K562 (cell line): Measurements from ENCODE around the gene EDRF1. TPM values are rescaled to one million over a fixed set of nuclear protein-coding genes. Genes with fewer than 3 reads are reported as not detected.
A peak's percentile ranks its signal among the peaks of the same experiment; 100 is the strongest.

Experiments used
- ADNP ChIP-seq: fragments of 200-800 bp; sonication (Bioruptor generic); IDR thresholded peaks from 2 replicates; pipeline ENCODE4 v1.6.1; 2016; ENCODE audit warnings: missing genetic modification characterization, missing compliant biosample characterization
- CHD7 ChIP-seq: fragments of 200-600 bp; sonication (generic); IDR thresholded peaks from one replicate; pipeline ENCODE4 v1.6.1; 2012; ENCODE audit warnings: mild to moderate bottlenecking, low read depth, low read length, inconsistent platforms
- CREM ChIP-seq: IDR thresholded peaks from 2 replicates; pipeline ENCODE4 v1.6.1; 2014; ENCODE audit warnings: antibody characterized with exemption, low read depth
- E2F3 ChIP-seq: fragments of 250-450 bp; sonication (Bioruptor Pico); IDR thresholded peaks from 2 replicates; pipeline ENCODE4 v1.4.0; 2020; ENCODE audit warnings: mild to moderate bottlenecking
- E2F4 ChIP-seq: sonication (generic); formaldehyde crosslinking; IDR thresholded peaks from 2 replicates; pipeline ENCODE4 v1.8.0; 2022; ENCODE audit warnings: mild to moderate bottlenecking, low read depth, missing genetic modification reagents
- EGR1 ChIP-seq: fragments of 450-650 bp; conservative IDR thresholded peaks from 2 replicates; pipeline ENCODE4 v1.6.1; 2017; ENCODE audit warnings: mild to moderate bottlenecking
- GMEB1 ChIP-seq: fragments of 250-450 bp; sonication (Bioruptor Pico); IDR thresholded peaks from 2 replicates; pipeline ENCODE4 v1.4.0; 2020; ENCODE audit warnings: mild to moderate bottlenecking
- L3MBTL2 ChIP-seq: fragments of 450-650 bp; IDR thresholded peaks from 2 replicates; pipeline ENCODE4 v1.6.1; 2016; ENCODE audit warnings: mild to moderate bottlenecking, moderate library complexity
- POLR2AphosphoS2 ChIP-seq: IDR thresholded peaks from 2 replicates; pipeline ENCODE4 v1.6.1; 2012; ENCODE audit warnings: low read length, improper control_type of control experiment
- TFAM ChIP-seq: fragments of 250-450 bp; sonication (Bioruptor Pico); conservative IDR thresholded peaks from 2 replicates; pipeline ENCODE4 v1.5.0; 2021; ENCODE audit warnings: mild to moderate bottlenecking, moderate library complexity
- USF2 ChIP-seq: sonication (generic); formaldehyde crosslinking; IDR thresholded peaks from 2 replicates; pipeline ENCODE4 v1.5.0; 2020; ENCODE audit warnings: missing genetic modification reagents
- ZNF79 ChIP-seq: fragments of 250-450 bp; sonication (Bioruptor Pico); IDR thresholded peaks from 2 replicates; pipeline ENCODE4 v1.4.0; 2020; ENCODE audit warnings: low read depth, mild to moderate bottlenecking, moderate library complexity
- polyA plus RNA-seq, 8 experiments: library from polyadenylated mRNA; depleted of rRNA in 4 of 8; stranded (reverse) in 5 of 8; unstranded in 3 of 8; fragments of >200 nt; fragmentation: Nextera tagmentation in 2 of 8; fragmentation: Illumina TruSeq in 1 of 8; extraction: Ambion mirVana in 2 of 8; extraction: Trizol in 1 of 8; gene quantifications; 2 replicates each; pipeline versions ENCODE4 v1.2.1 to v1.2.3, GENCODE V29; 2011 to 2014; ENCODE audit warnings: inconsistent platforms in 1 of 8, missing spikeins in 1 of 8
- total RNA-seq, 7 experiments: library from RNA; depleted of rRNA in 6 of 7; stranded (reverse); fragments of >200 nt in 6 of 7; fragmentation: Illumina TruSeq in 2 of 7; extraction: Trizol in 2 of 7; gene quantifications; 2 replicates each; pipeline versions ENCODE4 v1.2.1 to v1.2.3, GENCODE V29; 2011 to 2021; ENCODE audit warnings: low replicate concordance in 1 of 7

The EDRF1 gene
- total and polyA plus RNA-seq, 9 of the 15 experiments (the other 6 are each of a cell fraction or from before 2014, with no cell fraction given) = 7.6 to 26.0 (median 18.6) TPM

DNA sequence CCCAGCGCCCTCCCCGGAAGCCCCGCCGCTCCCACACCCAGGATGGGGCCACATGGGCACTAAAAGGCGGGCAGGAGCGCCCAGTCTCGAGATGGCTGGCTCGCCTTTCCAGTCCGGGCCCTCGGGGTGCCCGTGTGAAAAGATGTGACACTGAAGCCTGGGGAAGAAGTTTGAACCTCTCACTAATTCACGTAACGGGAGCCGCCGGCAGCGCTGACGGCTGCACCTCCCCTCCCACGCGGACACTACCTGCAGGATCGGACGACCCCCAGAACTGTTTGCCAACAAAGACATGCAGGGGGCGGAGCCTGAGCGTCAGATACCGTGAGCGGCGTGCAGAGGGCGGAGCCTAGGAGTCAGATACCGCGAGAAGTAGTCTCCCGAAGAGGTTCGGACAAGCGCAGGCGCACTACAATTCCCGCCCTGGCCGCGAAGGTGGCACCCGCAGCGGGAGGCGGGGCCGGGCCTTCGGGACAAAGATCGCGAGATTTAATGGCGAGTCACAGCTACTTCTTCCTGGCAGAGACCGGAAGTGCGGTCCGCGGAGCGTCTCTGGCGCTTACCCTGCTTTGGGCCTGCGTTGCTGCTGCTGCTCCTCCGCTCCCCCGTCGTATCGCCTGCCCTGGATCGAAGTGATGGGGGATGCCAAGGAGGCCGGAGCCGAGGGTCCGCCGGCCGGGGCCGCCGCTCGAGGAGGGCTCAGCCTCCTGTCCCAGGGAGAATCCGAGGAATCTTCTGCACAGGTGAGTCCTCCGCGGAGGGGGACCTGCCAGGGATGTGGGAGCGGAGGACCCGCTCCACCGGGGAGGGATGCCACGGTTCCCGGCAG, at the start of gene EDRF1 (continued):
- TF ChIP-seq USF2 (CRISPR knock-in tag) = no peak
- peak; percentile 57; the same call in 1 of the 2 replicates for TF ChIP-seq CREM
- TF ChIP-seq CHD7 = no peak
- TF ChIP-seq GMEB1 (CRISPR knock-in tag) = no peak; the same call in 1 of the 2 replicates
- TF ChIP-seq L3MBTL2 = peak; percentile 84
- 0 out of 2 replicates have a peak, but pooled peaks have one; percentile 41 for TF ChIP-seq E2F4 (CRISPR knock-in tag)
- TF ChIP-seq EGR1 = peak; percentile 43; the same call in 1 of the 2 replicates
- no peak for TF ChIP-seq ZNF79 (CRISPR knock-in tag)
- TF ChIP-seq POLR2AphosphoS2 = no peak
- no peak for TF ChIP-seq ADNP
- no peak for TF ChIP-seq TFAM (CRISPR knock-in tag)
- TF ChIP-seq E2F3 (CRISPR knock-in tag) = peak; percentile 26; the same call in 1 of the 2 replicates
